Smooth muscle cell (in vitro differentiated cells): Measurements from ENCODE around the gene GNG8. TPM values are rescaled to one million over a fixed set of nuclear protein-coding genes. Genes with fewer than 3 reads are reported as not detected.

ENCODE experiments used
- DNase-seq: peaks from one replicate; lab custom pipeline; 2025; ENCODE audit not compliant: unreplicated experiment; lab: John Stamatoyannopoulos, UW
- H2AFZ ChIP-seq: fragments of 200-600 bp; sonication (generic); 2 replicates; pipeline ENCODE4 v1.6.0; 2016; ENCODE audit warnings: antibody characterized with exemption, low read depth, mild to moderate bottlenecking
- H3F3A ChIP-seq: fragments of 200-600 bp; sonication (generic); 2 replicates; pipeline ENCODE4 v1.6.0; 2017; ENCODE audit warnings: antibody characterized with exemption, low read depth
- H3K27ac ChIP-seq: fragments of 200-600 bp; sonication (generic); 2 replicates; pipeline ENCODE4 v1.5.1; 2016; ENCODE audit warnings: low read depth, mild to moderate bottlenecking
- H3K27me3 ChIP-seq: fragments of 200-600 bp; sonication (generic); 2 replicates; pipeline ENCODE4 v1.6.1; 2016; ENCODE audit warnings: low read depth, mild to moderate bottlenecking
- H3K36me3 ChIP-seq: fragments of 200-600 bp; sonication (generic); 2 replicates; pipeline ENCODE4 v1.5.1; 2016; ENCODE audit warnings: low read depth
- H3K4me1 ChIP-seq: fragments of 200-600 bp; sonication (generic); 2 replicates; pipeline ENCODE4 v1.5.1; 2016; ENCODE audit warnings: low read depth
- H3K4me2 ChIP-seq: fragments of 200-600 bp; sonication (generic); 2 replicates; pipeline ENCODE4 v1.6.0; 2016; ENCODE audit warnings: mild to moderate bottlenecking
- H3K4me3 ChIP-seq: fragments of 200-600 bp; sonication (generic); 2 replicates; pipeline ENCODE4 v1.5.1; 2016; ENCODE audit warnings: mild to moderate bottlenecking
- H3K79me2 ChIP-seq: fragments of 200-600 bp; sonication (generic); 2 replicates; pipeline ENCODE4 v1.6.0; 2016; ENCODE audit warnings: low read depth, mild to moderate bottlenecking
- H3K9ac ChIP-seq: fragments of 200-600 bp; sonication (generic); 2 replicates; pipeline ENCODE4 v1.6.0; 2016; ENCODE audit warnings: low read depth
- H3K9me3 ChIP-seq: fragments of 200-600 bp; sonication (generic); replicated peaks from 2 replicates; pipeline ENCODE4 v1.5.1; 2016; ENCODE audit warnings: low read depth
- H4K20me1 ChIP-seq: fragments of 200-600 bp; sonication (generic); 2 replicates; pipeline ENCODE4 v1.6.0; 2016; ENCODE audit warnings: low read depth
- WGBS: methylation state at CpG from one replicate; pipeline ENCODE4 v1.1.7; 2016; ENCODE audit warnings: low lambda C conversion rate; 5-methylcytosine and 5-hydroxymethylcytosine counted together
- polyA plus RNA-seq: library from polyadenylated mRNA; unstranded; fragments of >200 nt; fragmentation: Nextera tagmentation; extraction: Ambion mirVana; gene quantifications from 2 replicates; pipeline ENCODE4 v1.2.1, GENCODE V29; 2016
- total RNA-seq: library from RNA; depleted of rRNA; stranded (reverse); fragments of >200 nt; gene quantifications from 2 replicates; pipeline ENCODE4 v1.2.3, GENCODE V29; 2014
- TF ChIP-seq, protein P1 (sequence below): fragments of 200-600 bp; sonication (generic); IDR thresholded peaks from 2 replicates; pipeline ENCODE4 v1.5.1; 2017; ENCODE audit warnings: borderline replicate concordance, mild to moderate bottlenecking, antibody characterized with exemption; ENCODE audit not compliant: insufficient read depth, poor library complexity, severe bottlenecking

GNG8 gene
- total RNA-seq = not detected in 2 replicates
- polyA plus RNA-seq = 3.3 TPM in 1 of 2 replicates, not detected in the other

DNA sequence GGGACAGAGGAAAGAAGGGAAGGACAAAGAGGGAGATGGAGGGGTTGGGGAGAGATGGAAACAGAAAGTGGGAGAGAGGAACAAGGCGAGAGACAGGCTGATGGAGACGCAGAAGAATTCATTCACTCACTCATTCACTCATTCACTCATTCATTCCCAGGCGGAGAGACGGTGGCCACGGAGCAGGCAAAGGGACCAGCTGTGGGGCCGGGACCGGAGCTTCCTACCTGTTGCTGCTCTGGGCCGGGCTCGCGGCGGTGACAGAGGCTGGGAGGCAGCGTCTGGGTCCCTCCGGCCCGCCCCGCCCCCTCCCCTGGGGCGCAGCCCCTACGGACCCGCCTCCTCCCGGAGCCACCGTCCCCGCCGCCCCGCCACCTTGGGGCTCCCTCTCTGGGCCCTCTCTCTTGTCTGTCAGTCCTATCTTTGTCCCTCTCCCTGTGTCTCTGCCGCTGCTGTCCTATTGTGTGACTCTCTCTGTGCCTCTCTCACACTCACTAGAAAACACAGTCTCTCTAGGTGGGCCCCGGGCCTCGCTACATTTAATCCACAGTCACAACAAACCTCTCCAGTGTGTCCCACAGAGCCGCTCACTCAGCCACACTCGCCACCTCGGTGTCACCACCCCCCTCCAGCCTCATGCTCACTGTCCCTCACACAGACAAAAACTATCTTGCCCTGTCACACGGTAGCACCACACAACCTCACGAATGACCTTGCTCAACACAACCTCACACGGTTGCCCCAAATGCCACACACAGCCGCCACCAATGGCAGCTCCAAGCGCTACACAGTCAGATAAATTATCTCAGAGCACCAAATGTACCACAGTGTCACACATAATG lies at the start of gene GNG8:
Gene GNG8 (minus strand): TSS at position 283 of the 842 bp plus-strand sequence. CDS start 1,520 bp downstream, outside the sequence.
- peak within 1 kb of the TSS; percentile 86 for H3K4me2 ChIP-seq
- H3K9me3 ChIP-seq = no peaks in the 10 kb centered on the region
- peaks cover 12% of the 10 kb centered on the region for H3F3A ChIP-seq
- H3K4me1 ChIP-seq = peaks cover 6% of the 10 kb centered on the region
- TF ChIP-seq, protein P1, sequence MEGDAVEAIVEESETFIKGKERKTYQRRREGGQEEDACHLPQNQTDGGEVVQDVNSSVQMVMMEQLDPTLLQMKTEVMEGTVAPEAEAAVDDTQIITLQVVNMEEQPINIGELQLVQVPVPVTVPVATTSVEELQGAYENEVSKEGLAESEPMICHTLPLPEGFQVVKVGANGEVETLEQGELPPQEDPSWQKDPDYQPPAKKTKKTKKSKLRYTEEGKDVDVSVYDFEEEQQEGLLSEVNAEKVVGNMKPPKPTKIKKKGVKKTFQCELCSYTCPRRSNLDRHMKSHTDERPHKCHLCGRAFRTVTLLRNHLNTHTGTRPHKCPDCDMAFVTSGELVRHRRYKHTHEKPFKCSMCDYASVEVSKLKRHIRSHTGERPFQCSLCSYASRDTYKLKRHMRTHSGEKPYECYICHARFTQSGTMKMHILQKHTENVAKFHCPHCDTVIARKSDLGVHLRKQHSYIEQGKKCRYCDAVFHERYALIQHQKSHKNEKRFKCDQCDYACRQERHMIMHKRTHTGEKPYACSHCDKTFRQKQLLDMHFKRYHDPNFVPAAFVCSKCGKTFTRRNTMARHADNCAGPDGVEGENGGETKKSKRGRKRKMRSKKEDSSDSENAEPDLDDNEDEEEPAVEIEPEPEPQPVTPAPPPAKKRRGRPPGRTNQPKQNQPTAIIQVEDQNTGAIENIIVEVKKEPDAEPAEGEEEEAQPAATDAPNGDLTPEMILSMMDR = no peak
- H3K79me2 ChIP-seq = no peaks in the 10 kb centered on the region
- H3K36me3 ChIP-seq = no peaks in the 10 kb centered on the region
- no peak within 1 kb of the TSS for H3K27ac ChIP-seq
- H4K20me1 ChIP-seq = no peaks in the 10 kb centered on the region
- 35% methylated on average over 16 of the region's 34 CpGs for WGBS
- no peak within 1 kb of the TSS for H3K4me3 ChIP-seq
- no peak within 1 kb of the TSS for H3K9ac ChIP-seq
- H3K27me3 ChIP-seq = peaks cover 13% of the 10 kb centered on the region
- DNase-seq = no peak
- H2AFZ ChIP-seq = no peak within 1 kb of the TSS

DNA sequence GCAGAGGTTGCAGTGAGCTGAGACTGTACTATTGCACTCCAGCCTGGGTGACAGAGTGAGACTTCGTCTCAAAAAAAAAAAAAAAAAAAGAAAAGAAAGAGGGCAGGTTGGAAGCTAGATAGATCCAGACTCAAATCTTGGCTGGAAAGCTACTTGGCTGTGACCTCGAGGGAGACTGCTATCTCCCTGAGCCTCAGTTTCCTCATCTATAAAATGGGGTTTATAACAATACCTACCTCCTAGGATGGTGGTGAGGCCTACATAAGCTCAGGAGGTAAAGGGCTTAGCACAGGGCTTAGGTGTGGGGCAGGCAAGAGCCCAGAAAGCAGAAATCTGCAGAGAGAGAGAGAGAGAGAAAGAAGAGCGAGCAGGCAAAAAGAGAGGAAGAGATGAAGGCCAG lies 49.2 kb upstream of the GNG8 start:
- H3K9me3 ChIP-seq = no peaks in the 10 kb centered on the region

DNA sequence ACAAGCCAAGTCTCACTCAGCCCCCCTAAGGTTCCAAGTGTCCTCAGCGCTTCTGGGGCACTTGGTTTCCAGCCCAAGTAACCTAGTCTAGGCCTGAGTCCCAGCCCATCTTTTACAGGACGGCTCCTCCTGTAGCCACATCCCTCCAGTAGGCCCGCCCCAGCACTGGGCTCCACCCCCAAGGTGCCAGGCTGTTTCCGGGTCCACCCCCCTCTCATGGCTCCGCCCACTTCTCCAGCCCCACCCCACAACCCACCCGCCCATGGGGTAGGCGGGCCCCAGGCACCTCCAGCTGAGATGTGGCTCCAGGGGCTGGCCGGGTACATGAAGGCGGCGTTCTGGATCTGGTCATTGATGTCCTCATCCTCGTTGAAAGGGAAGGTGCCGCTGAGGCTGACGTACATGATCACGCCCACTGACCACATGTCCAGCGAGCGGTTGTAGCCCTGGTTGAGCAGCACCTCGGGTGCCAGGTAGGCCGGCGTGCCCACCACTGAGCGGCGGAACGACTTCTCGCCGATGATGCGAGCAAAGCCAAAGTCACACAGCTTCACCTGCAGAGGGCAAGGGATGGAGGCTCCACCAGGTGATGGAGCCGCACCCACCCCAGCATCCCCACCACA lies 42.2 kb upstream of the GNG8 start:
- Histone ChIP-seq H3K79me2 (no peaks in the 10 kb centered on the region), H3K9ac (no peak overlapping the region), H3K9me3 (no peaks in the 10 kb centered on the region), H3K27me3 (no peaks in the 10 kb centered on the region), H3K4me3 (no peak overlapping the region), H3K36me3 (no peaks in the 10 kb centered on the region), H3K4me1 (no peaks in the 10 kb centered on the region), H3F3A (no peaks in the 10 kb centered on the region), H3K4me2 (no peak overlapping the region), H2AFZ (no peak overlapping the region), H4K20me1 (peaks cover 27% of the 10 kb centered on the region), H3K27ac (no peak overlapping the region)
- TF ChIP-seq, protein P1 = no peak
- DNase-seq = no peak
- 93% methylated on average over 26 of the region's 26 CpGs for WGBS

More for the DNA sequence above, 49.2 kb upstream of the GNG8 start:
- H3K4me1 ChIP-seq = no peaks in the 10 kb centered on the region
- no peak overlapping the region for H3K27ac ChIP-seq
- H3K79me2 ChIP-seq = no peaks in the 10 kb centered on the region
- TF ChIP-seq, protein P1 = no peak
- 84% methylated on average over 3 of the region's 3 CpGs for WGBS
- no peak overlapping the region for H3K9ac ChIP-seq
- H2AFZ ChIP-seq = no peak overlapping the region
- H3F3A ChIP-seq = no peaks in the 10 kb centered on the region
- H3K27me3 ChIP-seq = no peaks in the 10 kb centered on the region
- no peak for DNase-seq
- no peaks in the 10 kb centered on the region for H3K36me3 ChIP-seq
- H4K20me1 ChIP-seq = no peaks in the 10 kb centered on the region
- H3K4me2 ChIP-seq = no peak overlapping the region
- no peak overlapping the region for H3K4me3 ChIP-seq
